Right lobe of liver (tissue), 6 donors: Measurements from ENCODE around the gene GBP2. TPM values are rescaled to one million over a fixed set of nuclear protein-coding genes. Genes with fewer than 3 reads are reported as not detected.

Experiments
- ATAC-seq, 4 donors: fragments of 200-7000 bp; cut with Tn5 transposase; one replicate each; pipeline ENCODE4 v1.9.1; 2020; ENCODE audit warnings: mild to moderate bottlenecking in 4 of 4, moderate library complexity in 4 of 4
- DNase-seq, 3 donors: peaks; one replicate each; pipeline ENCODE4 v3.0.0-alpha.2; 2020
- H3K27ac ChIP-seq, 3 donors: fragments of 200-600 bp; one replicate each; pipeline ENCODE4 v1.8.0; 2022
- H3K27me3 ChIP-seq, 2 donors: fragments of 200-600 bp; one replicate each; pipeline ENCODE4 v1.8.0; 2022
- H3K36me3 ChIP-seq, 4 donors: fragments of 200-600 bp; sonication (generic) in 1 of 4; one replicate each; pipeline versions ENCODE4 v1.5.1 to v1.8.0; 2017 to 2022; ENCODE audit warnings: control low read depth in 1 of 4
- H3K4me1 ChIP-seq, 4 donors: fragments of 200-600 bp; sonication (generic) in 1 of 4; one replicate each; pipeline versions ENCODE4 v1.5.1 to v1.8.0; 2017 to 2022; ENCODE audit warnings: control low read depth in 1 of 4
- H3K4me3 ChIP-seq, 3 donors: fragments of 200-600 bp; one replicate each; pipeline ENCODE4 v1.8.0; 2022
- H3K9me3 ChIP-seq, 4 donors: fragments of 200-600 bp; sonication (generic) in 1 of 4; one replicate each; pipeline versions ENCODE4 v1.5.1 to v1.8.0; 2017 to 2022; ENCODE audit warnings: control low read depth in 1 of 4
- CTCF ChIP-seq, 4 donors: fragments of 200-600 bp in 3 of 4; fragments of 450-650 bp in 1 of 4; IDR thresholded peaks; one replicate each; pipeline versions ENCODE4 v1.5.1 to v1.8.0; 2016 to 2022; ENCODE audit warnings: antibody characterized with exemption in 4 of 4, mild to moderate bottlenecking in 2 of 4
- POLR2A ChIP-seq: fragments of 450-650 bp; IDR thresholded peaks from one replicate; pipeline ENCODE4 v1.6.1; 2017; ENCODE audit warnings: antibody characterized with exemption, mild to moderate bottlenecking
- WGBS: methylation state at CpG from one replicate; pipeline ENCODE4 v1.1.6; 2018; ENCODE audit warnings: low coverage, low lambda C conversion rate; ENCODE audit not compliant: insufficient coverage; ENCODE audit errors: missing lambda C conversion rate; 5-methylcytosine and 5-hydroxymethylcytosine counted together
- intact Hi-C, 2 donors: fragments of 100-400 bp; cut with DNase I; formaldehyde crosslinking; loops; one replicate each; pipeline versions ENCODE4 v1.11.2 to v1.14.1; 2022
- total RNA-seq, 6 experiments: library from RNA; depleted of rRNA in 2 of 6; stranded (reverse); fragments of >200 nt in 2 of 6; fragmentation: NEBNext Ultra II Directional in 3 of 6; extraction: Animal tissue kit (Norgen Biotek cat#: 25700) in 3 of 6; gene quantifications; one replicate each; pipeline versions ENCODE4 v1.1.0 to v1.2.4, GENCODE V29; 2016 to 2023
- donor health status: DM: no; HTN: yes; CAD: no.
- donor health status: DM: no; HTN: no; CAD: no.
- donor health status: DM: no; HTN: no; CAD: no.
- donor health status: DM: no; HTN: yes; CAD: no.
- donor health status: DM: no; HTN: yes; CAD: no.

Gene GBP2
- total RNA-seq, 6 experiments from 2014 or later = 7.8 to 64.5 (median 26.8) TPM

GRCh38 chr1:89125240-89125912 is 538 bp downstream of the GBP2 start:
- WGBS = 27% methylated on average over 3 of the region's 3 CpGs
- TF ChIP-seq POLR2A = no peak
- no peak for TF ChIP-seq CTCF (IDR thresholded peaks at IDR 0.05)
- ATAC-seq = peak; percentile 25 to 63 (median 44)
- Histone ChIP-seq H3K27me3 (no peaks in the 10 kb centered on the region), H3K9me3 (no peaks in the 10 kb centered on the region), H3K4me3 (peak overlapping the region; percentile 20 to 44 (median 36)), H3K4me1 (peaks cover 0 to 23% (median 12%) of the 10 kb centered on the region in 4 donors), H3K36me3 (peaks cover 0 to 14% (median 10%) of the 10 kb centered on the region in 4 donors), H3K27ac (peak overlapping the region; percentile 85 to 90 (median 88))
- intact Hi-C loops = no loop called here
- DNase-seq = no peak

DNA sequence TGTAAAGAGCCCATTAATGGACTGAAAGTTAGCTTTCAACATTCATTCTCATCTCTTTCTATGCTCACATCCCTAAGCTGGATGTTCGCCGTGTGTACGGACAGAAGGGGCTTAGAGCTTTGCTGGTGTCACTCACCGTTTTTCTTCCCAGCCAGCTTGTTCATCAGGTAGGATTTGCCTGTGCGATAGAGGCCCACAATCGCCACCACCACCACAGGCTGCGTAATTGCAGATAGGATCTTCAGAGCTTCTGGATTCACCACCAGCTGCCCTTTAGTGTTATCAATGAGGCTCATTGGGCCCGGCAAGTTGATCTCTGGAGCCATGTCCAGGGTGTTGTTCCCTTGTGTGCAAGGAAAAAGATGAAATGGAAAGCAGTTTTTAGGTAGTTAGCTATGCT is 4.3 kb downstream of the GBP2 start:
- H3K4me3 ChIP-seq = no peak overlapping the region
- intact Hi-C loops = no loop called here
- 100% methylated on average over 5 of the region's 8 CpGs for WGBS
- no peak for ATAC-seq
- H3K27ac ChIP-seq = no peak overlapping the region
- H3K27me3 ChIP-seq = no peaks in the 10 kb centered on the region
- peaks cover 0 to 11% (median 4%) of the 10 kb centered on the region in 4 donors for H3K4me1 ChIP-seq
- no peak for DNase-seq
- no peak for TF ChIP-seq POLR2A
- no peaks in the 10 kb centered on the region for H3K9me3 ChIP-seq
- peaks cover 0 to 51% (median 32%) of the 10 kb centered on the region in 4 donors for H3K36me3 ChIP-seq

- peaks cover 0 to 95% (median 39%) of the 10 kb centered on the region in 4 donors for H3K36me3 ChIP-seq
- ATAC-seq = no peak
- intact Hi-C loops = no loop called here
- no peaks in the 10 kb centered on the region for H3K9me3 ChIP-seq
- 88% methylated on average over 2 of the region's 2 CpGs for WGBS
- no peaks in the 10 kb centered on the region for H3K27me3 ChIP-seq
- H3K4me1 ChIP-seq = no peaks in the 10 kb centered on the region
- TF ChIP-seq POLR2A = no peak
- TF ChIP-seq CTCF (IDR thresholded peaks at IDR 0.05) = no peak
- H3K27ac ChIP-seq = no peak overlapping the region
- no peak overlapping the region for H3K4me3 ChIP-seq
- no peak for DNase-seq
Observed at GRCh38 chr1:89114662-89115061, 11.3 kb downstream of the GBP2 start.

DNA sequence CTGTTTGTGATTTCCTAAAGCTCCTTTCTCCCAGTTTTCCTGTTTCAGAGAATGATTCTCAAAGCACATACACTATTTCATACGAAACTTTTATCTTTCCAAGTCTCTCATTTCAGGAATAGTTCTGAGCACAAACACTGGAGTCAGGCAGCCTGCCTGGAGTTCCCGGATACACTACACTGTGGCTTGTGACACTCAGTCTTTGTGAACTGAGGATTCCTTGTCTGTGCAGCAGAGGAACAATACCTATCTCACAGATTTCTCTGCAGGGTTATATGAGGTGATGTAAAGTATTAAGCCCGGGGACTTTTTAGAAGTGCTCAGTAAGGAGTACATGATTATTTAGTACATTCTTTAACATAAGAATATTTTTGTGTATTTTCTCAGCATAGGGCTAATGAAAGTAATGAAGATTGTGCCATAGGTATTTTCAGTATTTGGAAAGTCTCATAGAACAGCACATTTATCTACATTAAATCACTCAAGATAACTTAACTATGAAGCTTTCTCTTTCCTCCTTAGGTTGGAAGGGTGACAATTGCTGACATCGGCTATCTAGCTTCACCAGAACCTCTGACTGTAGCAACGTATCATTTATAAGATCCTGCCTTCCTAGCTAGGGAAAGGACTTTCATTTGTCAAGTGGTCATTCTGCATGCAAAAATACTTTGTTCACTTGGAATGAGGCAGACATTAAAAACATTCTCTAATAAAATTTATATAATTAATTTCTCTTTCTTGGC is 12.9 kb downstream of the GBP2 start:
- Histone ChIP-seq H3K36me3 (peaks cover 0 to 95% (median 39%) of the 10 kb centered on the region in 4 donors), H3K27me3 (no peaks in the 10 kb centered on the region), H3K4me3 (no peak overlapping the region), H3K27ac (no peak overlapping the region), H3K4me1 (no peaks in the 10 kb centered on the region), H3K9me3 (no peaks in the 10 kb centered on the region)
- WGBS = 58% methylated on average over 5 of the region's 5 CpGs
- intact Hi-C loops = no loop called here
- TF ChIP-seq POLR2A = no peak
- no peak for TF ChIP-seq CTCF (IDR thresholded peaks at IDR 0.05)
- DNase-seq (no peak), ATAC-seq (peak in 2 of 4 donors; percentile 22 to 28)

DNA sequence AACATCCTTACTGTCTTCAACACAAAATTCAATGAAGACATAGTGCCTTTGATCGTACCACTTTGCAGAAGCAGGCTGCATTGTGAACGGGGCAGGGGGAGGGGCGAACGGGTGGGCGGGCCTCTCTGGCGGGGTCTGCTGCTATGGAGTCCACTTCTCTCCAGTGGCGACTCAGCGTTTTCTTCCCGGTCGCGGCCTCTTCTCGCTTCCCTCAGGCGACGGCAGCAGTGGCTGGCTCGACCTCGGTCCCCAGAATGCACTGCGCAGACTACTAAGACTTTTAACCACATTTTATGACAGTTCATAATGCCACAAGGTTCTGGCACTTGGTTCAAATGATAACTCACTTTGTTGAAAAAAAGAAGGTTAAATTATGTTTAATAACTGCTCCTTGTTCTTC is 21.2 kb downstream of the GBP2 start:
- DNase-seq = no peak
- H3K4me1 ChIP-seq = no peaks in the 10 kb centered on the region
- ATAC-seq = no peak
- no peak overlapping the region for H3K27ac ChIP-seq
- no peak overlapping the region for H3K4me3 ChIP-seq
- intact Hi-C loops = no loop called here
- no peaks in the 10 kb centered on the region for H3K27me3 ChIP-seq
- H3K9me3 ChIP-seq = no peaks in the 10 kb centered on the region
- 96% methylated on average over 6 of the region's 17 CpGs for WGBS
- TF ChIP-seq CTCF (IDR thresholded peaks at IDR 0.05) (no peak), POLR2A (no peak)
- peaks cover 8 to 50% (median 26%) of the 10 kb centered on the region in 4 donors for H3K36me3 ChIP-seq
